22Rv1 (cell line): Measurements from ENCODE around the gene LHX1.

Experiments used
- H3K27ac ChIP-seq: fragments of 450-650 bp; 2 replicates; pipeline ENCODE4 v1.5.1; 2017
- CTCF ChIP-seq: fragments of 450-650 bp; IDR thresholded peaks from 2 replicates; pipeline ENCODE4 v1.5.1; 2017; ENCODE audit warnings: mild to moderate bottlenecking
- ZFX ChIP-seq: fragments of 450-650 bp; IDR thresholded peaks from 2 replicates; pipeline ENCODE4 v1.6.1; 2017; ENCODE audit warnings: antibody characterized with exemption, borderline replicate concordance

LHX1 gene

DNA sequence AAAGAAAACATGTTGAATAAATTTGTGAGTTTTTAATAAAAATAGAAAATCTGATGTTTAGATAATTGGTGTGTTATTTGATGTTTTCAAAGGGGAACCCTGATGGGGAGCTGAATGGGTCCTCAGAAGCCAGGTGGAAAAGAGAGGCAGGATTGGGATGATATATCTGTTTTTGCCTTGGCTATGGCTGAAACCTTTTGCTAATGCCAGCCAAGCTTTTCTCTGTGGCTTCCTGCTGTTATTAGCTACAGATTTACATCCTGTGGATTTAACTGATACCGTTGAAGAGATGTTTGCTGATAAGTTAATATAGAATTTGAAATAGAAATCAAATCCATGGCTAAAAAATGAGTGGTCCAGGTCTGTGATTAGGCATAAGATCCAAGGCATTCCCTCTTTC, 7.3 kb downstream of the LHX1 start:
- H3K27ac ChIP-seq = no peak overlapping the region
- no peak for TF ChIP-seq CTCF
- TF ChIP-seq ZFX = no peak

- TF ChIP-seq CTCF (no peak), ZFX (no peak)
- no peak overlapping the region for H3K27ac ChIP-seq
Observed at GRCh38 chr17:36945140-36945539, 7.9 kb downstream of the LHX1 start.

- no peak overlapping the region for H3K27ac ChIP-seq
- TF ChIP-seq ZFX (no peak), CTCF (no peak)
Observed at GRCh38 chr17:36945959-36946725, 8.9 kb downstream of the LHX1 start.

DNA sequence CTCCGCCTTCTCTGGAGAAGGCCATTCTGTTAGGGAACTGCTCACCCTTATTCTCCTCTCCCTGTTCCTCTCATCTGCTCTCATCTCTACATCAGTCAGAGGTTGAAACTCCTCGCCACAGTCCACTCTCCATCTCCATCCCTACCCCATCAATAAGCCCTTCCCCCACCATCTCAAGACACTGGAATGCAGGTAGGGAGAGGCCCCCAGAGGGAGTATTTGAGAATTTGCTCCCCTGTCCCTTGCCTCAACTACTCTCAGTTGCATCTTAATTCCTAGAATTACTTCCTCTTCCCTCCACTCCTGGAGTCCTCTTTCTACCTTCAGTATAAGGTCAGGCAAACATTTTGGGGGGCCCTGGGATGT, 9.4 kb downstream of the LHX1 start:
- TF ChIP-seq ZFX (no peak), CTCF (no peak)

DNA sequence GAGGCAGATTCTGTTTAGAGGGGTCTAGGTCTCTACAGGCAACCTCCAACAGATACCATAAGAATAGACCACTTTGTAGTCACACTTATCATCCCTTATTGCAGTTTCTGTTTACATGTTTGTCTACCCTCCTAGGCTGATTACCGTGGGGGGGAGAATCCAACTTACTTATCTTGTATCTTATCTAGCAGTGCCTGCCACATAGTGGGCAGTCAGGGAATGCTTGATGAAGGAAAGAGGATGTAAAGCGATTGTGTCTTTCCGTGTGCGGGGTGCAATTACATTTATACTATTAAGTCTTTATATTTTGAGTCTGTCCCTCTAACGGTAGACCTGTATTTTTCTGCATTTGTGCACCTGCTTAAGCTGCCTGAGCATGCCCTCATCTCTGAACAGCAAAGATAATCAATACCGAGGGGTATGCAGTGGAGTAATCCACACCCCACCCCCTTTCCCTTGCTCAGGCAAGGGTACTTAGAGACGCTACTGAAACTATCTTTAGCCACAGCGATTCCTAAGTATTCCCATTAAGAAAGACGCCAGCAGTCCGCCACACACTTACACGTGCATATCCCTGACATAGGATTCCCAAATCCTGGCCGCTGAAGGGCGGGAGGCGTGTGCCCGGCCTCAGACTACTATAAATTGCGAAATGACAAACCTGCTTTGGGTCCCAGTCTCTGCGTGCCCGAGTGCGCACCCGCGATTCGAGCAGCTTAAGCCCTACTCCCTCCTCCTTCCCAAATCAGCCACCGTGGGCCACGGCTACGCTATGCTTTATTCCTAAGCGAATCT, 10.8 kb downstream of the LHX1 start:
- TF ChIP-seq CTCF = no peak
- no peak for TF ChIP-seq ZFX
- peak overlapping the region; percentile 68 for H3K27ac ChIP-seq

More for the DNA sequence above, 9.4 kb downstream of the LHX1 start:
- no peak overlapping the region for H3K27ac ChIP-seq

GRCh38 chr17:36948717-36949460, 11.6 kb downstream of the LHX1 start, which contains the start of gene AATF:
AATF (plus strand) TSS chr17:36948954; CDS start chr17:36949126, 172 bp downstream.
- H3K27ac ChIP-seq = peak within 1 kb of the TSS; percentile 68
- TF ChIP-seq ZFX (no peak), CTCF (no peak)
